Mucosa of stomach (tissue), 1 donor: ENCODE measurements around the gene SOX30.
"Not testable (repeated sequence)": the region's sequence is repeated elsewhere in the genome, so short reads cannot be mapped to it uniquely, and the experiment has no call there.

Experiments used
- H3K27me3 ChIP-seq: one replicate; pipeline ENCODE4 v1.7.0; 2013; ENCODE audit warnings: mild to moderate bottlenecking, low read length; ENCODE audit not compliant: control insufficient read depth, insufficient read depth
- H3K36me3 ChIP-seq: one replicate; pipeline ENCODE4 v1.7.0; 2013; ENCODE audit warnings: low read length; ENCODE audit not compliant: control insufficient read depth, insufficient read depth
- H3K4me1 ChIP-seq: one replicate; pipeline ENCODE4 v1.7.0; 2013; ENCODE audit warnings: mild to moderate bottlenecking, low read length; ENCODE audit not compliant: control insufficient read depth, insufficient read depth
- H3K4me3 ChIP-seq: one replicate; pipeline ENCODE4 v1.7.0; 2013; ENCODE audit warnings: low read length
- H3K9ac ChIP-seq: one replicate; pipeline ENCODE4 v1.7.0; 2013; ENCODE audit warnings: mild to moderate bottlenecking, low read length, moderate library complexity
- H3K9me3 ChIP-seq: one replicate; pipeline ENCODE4 v1.7.0; 2013; ENCODE audit warnings: mild to moderate bottlenecking, low read length, moderate library complexity; ENCODE audit not compliant: control insufficient read depth
- donor health status: Pancreatic carcinoma.

SOX30 gene

DNA sequence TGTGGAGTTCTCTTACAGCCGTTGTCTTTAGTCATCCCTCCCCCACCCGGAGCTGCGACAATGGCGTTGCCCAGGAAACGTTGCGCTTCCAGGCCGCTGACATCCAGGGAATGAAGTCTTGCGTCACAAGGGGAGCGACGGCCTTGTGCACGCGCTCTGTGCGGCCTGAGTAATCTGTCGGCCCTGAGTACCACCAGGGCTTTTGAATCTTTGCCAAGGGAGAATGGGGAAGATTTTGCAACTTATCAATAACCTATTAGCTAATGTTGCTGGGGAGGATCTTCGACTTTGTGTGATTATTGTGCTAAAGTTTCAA is at the start of gene SOX30:
Gene SOX30 (minus strand): TSS at position 62 of the 316 bp plus-strand sequence. CDS start 360 bp downstream, outside the sequence.
- Histone ChIP-seq H3K4me3 (peak within 1 kb of the TSS; percentile 25), H3K9me3 (no peaks in the 10 kb centered on the region), H3K9ac (peak within 1 kb of the TSS; percentile 64), H3K27me3 (no peaks in the 10 kb centered on the region), H3K36me3 (no peaks in the 10 kb centered on the region), H3K4me1 (peaks cover 10% of the 10 kb centered on the region)

DNA sequence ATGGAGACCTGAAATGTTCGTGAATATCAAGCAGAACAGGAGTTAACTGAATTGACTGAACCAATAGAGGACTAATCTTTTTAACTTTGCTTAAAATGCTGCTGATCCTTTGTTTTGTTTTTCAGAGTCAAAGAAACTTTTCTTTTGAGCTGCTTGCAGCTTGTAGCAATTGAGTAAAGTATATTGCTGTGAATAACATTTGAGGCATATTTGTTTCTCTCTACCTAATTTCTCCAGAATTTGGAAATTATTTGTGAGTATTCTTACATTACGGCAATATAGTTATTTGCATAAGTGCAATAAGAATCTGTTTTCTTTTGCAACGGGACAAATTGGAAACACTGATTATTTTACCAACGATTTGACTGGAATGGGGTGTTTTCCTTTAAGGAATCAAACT is 46.4 kb upstream of the SOX30 start:
- not testable (repeated sequence) for H3K4me1 ChIP-seq, H3K9me3 ChIP-seq, H3K27me3 ChIP-seq, H3K9ac ChIP-seq, H3K4me3 ChIP-seq, H3K36me3 ChIP-seq

DNA sequence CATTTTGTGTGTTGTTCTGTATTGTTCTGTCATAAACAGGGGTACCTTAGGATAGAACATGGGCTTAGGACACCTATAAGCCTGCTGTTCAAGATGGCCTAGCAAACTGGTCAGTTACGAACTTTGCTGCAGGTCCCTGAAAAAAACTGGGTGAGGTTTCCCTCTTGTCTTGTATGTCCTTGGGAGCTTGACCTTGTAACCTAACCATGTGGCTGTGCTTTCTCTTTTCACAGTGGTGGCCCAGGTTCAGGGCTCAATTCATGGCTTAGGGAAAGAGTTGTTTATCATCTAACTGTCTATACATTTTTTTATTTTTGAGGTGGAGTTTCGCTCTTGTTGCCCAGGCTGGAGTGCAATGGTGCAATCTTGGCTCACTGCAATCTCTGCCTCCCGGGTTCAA is 43.9 kb upstream of the SOX30 start:
- H3K27me3 ChIP-seq, H3K4me3 ChIP-seq, H3K9ac ChIP-seq, H3K36me3 ChIP-seq, H3K9me3 ChIP-seq, H3K4me1 ChIP-seq: not testable (repeated sequence)

DNA sequence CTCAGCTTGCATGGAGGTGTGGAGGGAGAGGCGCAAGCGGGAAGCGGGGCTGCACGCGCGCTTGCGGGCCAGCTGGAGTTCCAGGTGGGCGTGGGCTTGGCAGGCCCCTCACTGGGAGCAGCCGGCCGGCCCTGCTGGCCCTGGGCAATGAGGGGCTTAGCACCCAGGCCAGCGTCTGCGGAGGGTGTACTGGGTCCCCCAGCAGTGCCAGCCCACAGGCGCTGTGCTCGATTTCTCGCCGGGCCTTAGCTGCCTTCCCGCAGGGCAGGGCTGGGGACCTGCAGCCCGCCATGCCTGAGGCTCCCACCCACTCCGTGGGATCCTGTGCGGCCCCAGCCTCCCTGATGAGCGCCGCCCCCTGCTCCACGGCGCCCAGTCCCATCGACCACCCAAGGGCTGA is 41.6 kb upstream of the SOX30 start:
- H3K9ac ChIP-seq, H3K36me3 ChIP-seq, H3K4me3 ChIP-seq, H3K9me3 ChIP-seq, H3K4me1 ChIP-seq, H3K27me3 ChIP-seq: not testable (repeated sequence)

DNA sequence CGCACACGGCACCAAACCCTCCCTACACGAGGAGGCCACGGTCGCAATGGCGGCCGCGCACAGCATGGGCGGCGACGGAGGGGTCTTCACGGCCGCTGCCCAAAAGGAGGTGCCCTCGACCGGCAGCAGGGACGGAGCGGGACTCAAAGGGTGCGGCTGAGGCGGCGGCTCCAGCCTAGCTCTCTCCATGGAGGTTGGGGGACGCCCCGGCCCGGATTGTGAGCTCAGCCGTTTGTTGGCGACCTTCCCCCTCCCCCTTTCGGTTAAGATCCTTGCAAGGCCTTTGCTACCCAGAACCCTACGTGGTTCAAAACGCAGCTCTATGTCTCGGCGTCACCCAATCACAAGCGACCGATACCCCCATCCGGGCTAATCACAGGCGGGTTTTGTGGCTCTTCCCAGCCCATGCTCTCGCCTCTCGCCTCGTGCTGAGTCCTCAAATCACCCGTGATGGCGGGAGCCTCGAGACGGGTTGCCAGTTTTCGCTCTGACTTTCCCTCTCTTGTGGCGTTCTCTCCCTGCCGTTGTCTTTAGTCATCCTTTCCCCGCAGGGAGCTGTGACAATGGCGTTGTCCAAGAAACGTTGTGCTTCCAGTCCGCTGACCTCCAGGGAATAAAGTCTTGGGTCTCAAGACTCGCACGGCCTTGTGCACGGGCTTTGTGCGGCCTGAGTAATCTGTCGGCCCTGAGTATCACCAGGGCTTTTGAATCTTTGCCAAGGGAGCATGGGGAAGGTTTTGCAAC is 38.6 kb upstream of the SOX30 start:
- no peak overlapping the region for H3K9ac ChIP-seq
- H3K4me1 ChIP-seq = no peaks in the 10 kb centered on the region
- no peaks in the 10 kb centered on the region for H3K9me3 ChIP-seq
- no peaks in the 10 kb centered on the region for H3K27me3 ChIP-seq
- no peaks in the 10 kb centered on the region for H3K36me3 ChIP-seq
- H3K4me3 ChIP-seq = no peak overlapping the region

DNA sequence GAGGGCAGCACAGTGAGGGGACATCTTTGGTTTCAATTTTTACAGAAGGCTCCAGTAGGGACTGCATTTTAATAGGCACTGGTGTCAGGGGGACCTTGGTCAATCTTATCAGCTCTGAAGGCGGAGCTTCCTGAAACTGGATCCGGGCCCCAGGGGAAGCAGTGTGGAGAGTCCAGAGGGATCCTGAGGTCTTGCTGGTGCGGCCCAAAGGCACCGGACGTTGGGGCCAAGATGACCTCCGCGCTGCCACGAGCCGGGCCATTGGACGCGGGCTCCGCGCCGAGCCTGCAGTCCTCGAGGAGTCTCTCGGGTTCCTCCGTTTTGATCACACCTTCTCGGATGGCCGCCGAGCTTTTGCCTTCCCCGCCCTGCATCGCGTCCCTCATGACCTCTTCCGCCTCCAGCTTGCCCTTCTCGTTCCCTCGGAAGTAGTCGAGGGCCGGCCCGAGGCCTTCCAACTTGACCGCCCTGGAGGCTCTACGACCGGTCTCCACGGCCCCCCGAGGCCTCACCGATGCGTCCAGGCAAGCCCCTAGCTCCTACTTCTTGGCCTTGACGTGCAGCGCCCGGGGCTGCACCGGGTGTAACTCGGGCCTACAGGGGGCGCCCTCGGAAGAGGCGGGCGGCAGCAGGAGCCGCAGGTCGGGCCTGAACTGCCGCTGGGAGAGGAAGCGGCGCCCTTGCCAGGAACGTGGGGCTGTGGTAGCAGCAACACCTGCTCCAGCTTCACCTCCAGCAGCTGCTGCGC is 37.9 kb upstream of the SOX30 start:
- Histone ChIP-seq H3K27me3 (no peaks in the 10 kb centered on the region), H3K4me1 (no peaks in the 10 kb centered on the region), H3K4me3 (no peak overlapping the region), H3K36me3 (no peaks in the 10 kb centered on the region), H3K9me3 (no peaks in the 10 kb centered on the region), H3K9ac (no peak overlapping the region)

DNA sequence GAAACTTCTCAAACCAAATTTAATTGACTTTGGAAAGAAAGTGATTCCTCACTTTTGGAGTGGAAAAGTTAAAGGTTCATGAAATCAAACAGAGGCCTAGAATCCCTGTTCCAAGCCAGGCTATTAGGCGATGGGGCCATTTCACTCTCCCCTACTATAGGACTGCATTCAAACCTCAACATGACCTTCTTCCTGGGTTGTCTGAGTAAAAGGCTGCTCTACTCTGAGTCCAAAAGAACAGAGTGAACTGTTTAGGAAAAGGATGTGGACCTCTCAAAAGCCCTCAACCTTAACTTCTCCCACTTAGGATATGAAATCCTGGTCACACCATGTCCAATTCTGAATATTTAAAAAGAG is 34.9 kb upstream of the SOX30 start:
- H3K9ac ChIP-seq = no peak overlapping the region
- H3K9me3 ChIP-seq = no peaks in the 10 kb centered on the region
- H3K27me3 ChIP-seq = no peaks in the 10 kb centered on the region
- no peak overlapping the region for H3K4me3 ChIP-seq
- no peaks in the 10 kb centered on the region for H3K36me3 ChIP-seq
- H3K4me1 ChIP-seq = no peaks in the 10 kb centered on the region

DNA sequence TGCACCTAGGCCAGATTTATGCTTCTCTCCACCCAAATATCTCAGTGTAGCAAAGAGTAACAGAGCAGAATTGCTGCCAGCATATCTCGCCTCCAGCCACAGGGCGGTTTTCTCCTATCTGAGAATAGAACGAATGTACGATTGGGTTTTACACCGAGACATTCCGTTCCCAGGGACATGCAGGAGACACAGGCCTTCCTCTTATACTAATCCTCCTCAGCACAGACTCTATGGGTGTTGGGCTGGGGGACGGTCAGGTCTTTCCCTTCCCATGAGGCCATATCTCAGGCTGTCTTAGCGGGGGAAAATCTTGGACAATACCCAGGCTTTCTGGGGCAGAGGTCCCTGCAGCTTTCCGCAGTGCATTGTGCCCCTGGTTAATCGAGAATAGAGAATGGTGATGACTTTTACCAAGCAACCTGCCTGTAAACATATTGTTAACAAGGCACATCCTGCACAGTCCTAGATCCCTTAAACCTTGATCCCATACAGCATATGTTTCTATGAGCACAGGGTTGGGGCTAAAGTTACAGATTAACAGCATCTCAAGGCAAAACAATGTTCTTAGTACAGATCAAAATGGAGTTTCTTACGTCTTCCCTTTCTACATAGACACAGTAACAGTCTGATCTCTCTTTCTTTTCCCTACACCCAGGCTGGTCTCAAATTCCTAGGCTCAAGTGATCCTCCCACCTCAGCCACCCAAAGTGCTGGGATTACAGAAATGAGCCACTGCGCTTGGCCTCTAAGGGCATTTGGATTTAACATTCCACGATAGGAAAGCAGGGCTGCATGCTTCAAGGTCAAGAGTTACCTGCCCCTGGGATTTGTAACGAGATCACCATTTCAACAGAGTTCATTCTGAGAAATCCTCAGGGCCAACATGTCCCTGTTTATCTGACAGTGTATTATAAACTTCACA is 34.3 kb upstream of the SOX30 start:
- H3K27me3 ChIP-seq, H3K4me1 ChIP-seq, H3K9me3 ChIP-seq, H3K9ac ChIP-seq, H3K36me3 ChIP-seq, H3K4me3 ChIP-seq: not testable (repeated sequence)

DNA sequence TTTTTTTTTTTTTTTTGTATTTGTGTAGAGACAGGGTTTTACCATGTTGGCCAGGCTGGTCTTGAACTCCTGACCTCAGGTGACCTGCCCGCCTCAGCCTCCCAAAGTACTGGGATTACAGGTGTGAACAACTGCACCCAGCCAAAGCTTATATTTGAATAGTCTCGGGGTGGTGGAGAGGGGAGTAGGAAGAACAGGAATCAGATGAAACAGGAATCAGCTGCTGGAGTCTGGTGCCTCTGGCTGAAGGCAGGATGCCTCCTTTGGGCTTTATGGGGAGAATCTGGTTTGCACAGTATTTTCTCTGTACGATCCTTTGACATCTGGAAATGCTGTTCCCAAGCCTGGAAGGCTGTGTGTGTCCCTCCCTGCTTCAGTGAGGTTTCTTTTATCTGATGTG is 30.0 kb upstream of the SOX30 start:
- Histone ChIP-seq H3K27me3 (no peaks in the 10 kb centered on the region), H3K4me1 (no peaks in the 10 kb centered on the region), H3K9ac (no peak overlapping the region), H3K36me3 (no peaks in the 10 kb centered on the region), H3K9me3 (no peaks in the 10 kb centered on the region), H3K4me3 (no peak overlapping the region)

DNA sequence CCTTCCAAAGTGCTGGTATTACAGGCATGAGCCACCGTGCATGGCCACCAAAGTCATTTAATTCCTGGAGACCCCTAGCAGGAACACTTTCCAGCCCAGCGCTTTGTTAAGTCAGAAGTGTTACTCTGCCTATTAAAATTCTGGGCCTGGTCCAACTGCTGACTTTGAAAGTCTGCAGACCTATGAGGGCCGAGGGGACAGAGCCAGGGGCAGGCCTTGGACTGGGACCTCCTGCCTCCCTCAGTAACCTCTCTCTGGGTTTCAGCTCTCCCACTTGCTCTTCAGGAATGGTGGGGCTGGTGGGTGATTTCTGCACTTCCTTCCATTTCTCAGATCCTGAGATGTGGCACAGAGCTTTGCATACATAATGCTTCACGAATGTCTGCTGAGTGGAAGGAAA is 28.8 kb upstream of the SOX30 start:
- no peak overlapping the region for H3K4me3 ChIP-seq
- H3K27me3 ChIP-seq = no peaks in the 10 kb centered on the region
- no peaks in the 10 kb centered on the region for H3K9me3 ChIP-seq
- H3K9ac ChIP-seq = no peak overlapping the region
- H3K4me1 ChIP-seq = no peaks in the 10 kb centered on the region
- no peaks in the 10 kb centered on the region for H3K36me3 ChIP-seq

DNA sequence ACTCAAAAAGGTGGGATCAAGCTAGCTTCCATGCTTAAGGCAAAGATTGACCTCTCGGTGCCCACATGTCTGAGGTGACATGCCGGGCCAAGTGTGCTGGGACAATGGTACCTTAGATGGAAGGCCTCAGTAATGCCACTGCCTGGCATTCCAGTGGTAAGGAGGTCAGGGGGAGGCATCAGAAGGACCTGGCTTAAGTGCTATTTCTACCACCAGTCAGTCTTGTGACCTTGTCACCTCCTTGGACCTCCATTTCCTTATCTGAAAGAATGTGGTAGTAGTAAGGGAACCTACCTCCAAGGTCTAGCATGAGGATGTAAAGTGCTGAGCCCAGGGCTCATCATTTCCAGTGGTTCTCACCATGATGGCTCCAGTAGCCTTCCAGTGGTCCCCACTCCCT is 28.0 kb upstream of the SOX30 start:
- no peak overlapping the region for H3K9ac ChIP-seq
- H3K36me3 ChIP-seq = no peaks in the 10 kb centered on the region
- H3K9me3 ChIP-seq = no peaks in the 10 kb centered on the region
- no peak overlapping the region for H3K4me3 ChIP-seq
- no peaks in the 10 kb centered on the region for H3K4me1 ChIP-seq
- no peaks in the 10 kb centered on the region for H3K27me3 ChIP-seq

DNA sequence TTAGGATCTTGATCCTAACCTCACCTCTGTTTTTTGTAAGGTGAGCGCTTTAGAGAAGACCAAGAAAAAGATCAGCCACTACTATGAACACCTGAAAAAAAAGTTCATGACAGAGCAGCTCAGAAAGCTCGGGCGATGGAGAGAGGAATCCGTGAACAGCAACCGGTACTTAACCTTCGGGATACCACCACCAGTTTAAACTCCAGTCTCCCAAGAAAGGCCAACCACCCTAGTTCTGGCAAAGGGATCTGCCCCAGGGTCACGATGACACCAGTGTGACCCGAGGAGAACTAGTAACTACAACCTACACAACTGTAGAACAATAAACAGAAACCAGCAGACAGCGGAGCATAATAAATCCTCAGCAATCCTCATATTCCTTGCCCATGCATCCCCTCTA is 27.6 kb upstream of the SOX30 start:
- no peaks in the 10 kb centered on the region for H3K27me3 ChIP-seq
- no peaks in the 10 kb centered on the region for H3K4me1 ChIP-seq
- no peak overlapping the region for H3K4me3 ChIP-seq
- no peaks in the 10 kb centered on the region for H3K36me3 ChIP-seq
- H3K9me3 ChIP-seq = no peaks in the 10 kb centered on the region
- H3K9ac ChIP-seq = no peak overlapping the region
